ENCODE results near the gene PLCL2.

The PLCL2 gene

GRCh38 chr3:16868513-16868912 lies 16.2 kb upstream of the PLCL2 start:
- 96% methylated on average over 1 of the region's 1 CpG for WGBS
- Histone ChIP-seq H3K4me1 (ENCODE audit: insufficient read depth, low read length) (no peaks in the 10 kb centered on the region), H3K4me3 (ENCODE audit: low read length) (no peak overlapping the region)

GRCh38 chr3:16869261-16870005 lies 15.3 kb upstream of the PLCL2 start:
- Histone ChIP-seq H3K36me3 (ENCODE audit: insufficient read depth, low read length) (no peaks in the 10 kb centered on the region), H3K9ac (ENCODE audit: low read depth, low read length) (no peak overlapping the region), H3K4me1 (ENCODE audit: insufficient read depth, low read length) (no peaks in the 10 kb centered on the region), H3K9me3 (ENCODE audit: insufficient read depth, low read depth, low read length) (no peaks in the 10 kb centered on the region), H3K4me3 (ENCODE audit: low read length) (no peak overlapping the region), H3K27ac (ENCODE audit: low read depth, low read length) (no peak overlapping the region), H3K27me3 (ENCODE audit: insufficient read depth, low read length) (no peaks in the 10 kb centered on the region)
- WGBS = 100% methylated on average over 1 of the region's 2 CpGs

More at GRCh38 chr3:16868513-16868912, 16.2 kb upstream of the PLCL2 start:
- H3K9me3 ChIP-seq (ENCODE audit: insufficient read depth, low read depth, low read length) = no peaks in the 10 kb centered on the region
- H3K27ac ChIP-seq (ENCODE audit: low read depth, low read length) = no peak overlapping the region
- H3K9ac ChIP-seq (ENCODE audit: low read depth, low read length) = no peak overlapping the region
- H3K36me3 ChIP-seq (ENCODE audit: insufficient read depth, low read length) = no peaks in the 10 kb centered on the region
- H3K27me3 ChIP-seq (ENCODE audit: insufficient read depth, low read length) = no peaks in the 10 kb centered on the region

- Histone ChIP-seq H3K4me3 (ENCODE audit: low read length) (no peak overlapping the region), H3K27ac (ENCODE audit: low read depth, low read length) (no peak overlapping the region), H3K27me3 (ENCODE audit: insufficient read depth, low read length) (no peaks in the 10 kb centered on the region), H3K4me1 (ENCODE audit: insufficient read depth, low read length) (no peaks in the 10 kb centered on the region), H3K36me3 (ENCODE audit: insufficient read depth, low read length) (no peaks in the 10 kb centered on the region), H3K9me3 (ENCODE audit: insufficient read depth, low read depth, low read length) (no peaks in the 10 kb centered on the region), H3K9ac (ENCODE audit: low read depth, low read length) (no peak overlapping the region)
- WGBS = 88% methylated on average over 6 of the region's 6 CpGs
Observed at GRCh38 chr3:16871915-16872842, 12.6 kb upstream of the PLCL2 start.

- Histone ChIP-seq H3K27ac (ENCODE audit: low read depth, low read length) (no peak overlapping the region), H3K9ac (ENCODE audit: low read depth, low read length) (no peak overlapping the region), H3K4me3 (ENCODE audit: low read length) (no peak overlapping the region), H3K9me3 (ENCODE audit: insufficient read depth, low read depth, low read length) (no peaks in the 10 kb centered on the region), H3K36me3 (ENCODE audit: insufficient read depth, low read length) (no peaks in the 10 kb centered on the region), H3K27me3 (ENCODE audit: insufficient read depth, low read length) (no peaks in the 10 kb centered on the region), H3K4me1 (ENCODE audit: insufficient read depth, low read length) (no peaks in the 10 kb centered on the region)
- WGBS = 92% methylated on average over 4 of the region's 4 CpGs
Observed at GRCh38 chr3:16873872-16874271, 10.9 kb upstream of the PLCL2 start.

- no peak overlapping the region for H3K9ac ChIP-seq (ENCODE audit: low read depth, low read length)
- no peaks in the 10 kb centered on the region for H3K4me1 ChIP-seq (ENCODE audit: insufficient read depth, low read length)
- H3K27me3 ChIP-seq (ENCODE audit: insufficient read depth, low read length) = peaks cover 16% of the 10 kb centered on the region
- H3K27ac ChIP-seq (ENCODE audit: low read depth, low read length) = no peak overlapping the region
- no peaks in the 10 kb centered on the region for H3K36me3 ChIP-seq (ENCODE audit: insufficient read depth, low read length)
- H3K4me3 ChIP-seq (ENCODE audit: low read length) = no peak overlapping the region
- 81% methylated on average over 3 of the region's 3 CpGs for WGBS
- no peaks in the 10 kb centered on the region for H3K9me3 ChIP-seq (ENCODE audit: insufficient read depth, low read depth, low read length)
Observed at GRCh38 chr3:16875876-16876550, 8.7 kb upstream of the PLCL2 start.

GRCh38 chr3:16877505-16877904 lies 7.2 kb upstream of the PLCL2 start:
- H3K9ac ChIP-seq (ENCODE audit: low read depth, low read length) = no peak overlapping the region
- peaks cover 31% of the 10 kb centered on the region for H3K27me3 ChIP-seq (ENCODE audit: insufficient read depth, low read length)
- peaks cover under 1% of the 10 kb centered on the region; the same call in 1 of the 2 replicates for H3K4me1 ChIP-seq (ENCODE audit: insufficient read depth, low read length)
- H3K4me3 ChIP-seq (ENCODE audit: low read length) = no peak overlapping the region
- H3K36me3 ChIP-seq (ENCODE audit: insufficient read depth, low read length) = no peaks in the 10 kb centered on the region
- no peaks in the 10 kb centered on the region for H3K9me3 ChIP-seq (ENCODE audit: insufficient read depth, low read depth, low read length)
- 85% methylated on average over 2 of the region's 2 CpGs for WGBS
- H3K27ac ChIP-seq (ENCODE audit: low read depth, low read length) = no peak overlapping the region

- peaks cover 35% of the 10 kb centered on the region for H3K27me3 ChIP-seq (ENCODE audit: insufficient read depth, low read length)
- H3K9me3 ChIP-seq (ENCODE audit: insufficient read depth, low read depth, low read length) = no peaks in the 10 kb centered on the region
- H3K9ac ChIP-seq (ENCODE audit: low read depth, low read length) = no peak overlapping the region
- 93% methylated on average over 1 of the region's 1 CpG for WGBS
- no peak overlapping the region for H3K27ac ChIP-seq (ENCODE audit: low read depth, low read length)
- H3K4me3 ChIP-seq (ENCODE audit: low read length) = no peak overlapping the region
- no peaks in the 10 kb centered on the region for H3K36me3 ChIP-seq (ENCODE audit: insufficient read depth, low read length)
- H3K4me1 ChIP-seq (ENCODE audit: insufficient read depth, low read length) = peaks cover 5% of the 10 kb centered on the region; the same call in 1 of the 2 replicates
Observed at GRCh38 chr3:16877911-16878310, 6.8 kb upstream of the PLCL2 start.

GRCh38 chr3:16881896-16882630 lies 2.7 kb upstream of the PLCL2 start:
- Histone ChIP-seq H3K4me1 (ENCODE audit: insufficient read depth, low read length) (peaks cover 15% of the 10 kb centered on the region), H3K4me3 (ENCODE audit: low read length) (no peak overlapping the region), H3K27me3 (ENCODE audit: insufficient read depth, low read length) (peaks cover 68% of the 10 kb centered on the region), H3K27ac (ENCODE audit: low read depth, low read length) (no peak overlapping the region), H3K36me3 (ENCODE audit: insufficient read depth, low read length) (no peaks in the 10 kb centered on the region), H3K9me3 (ENCODE audit: insufficient read depth, low read depth, low read length) (no peaks in the 10 kb centered on the region), H3K9ac (ENCODE audit: low read depth, low read length) (no peak overlapping the region)
- WGBS = 90% methylated on average over 6 of the region's 6 CpGs

GRCh38 chr3:16883057-16883722 lies 1.6 kb upstream of the PLCL2 start:
- H3K36me3 ChIP-seq (ENCODE audit: insufficient read depth, low read length) = no peaks in the 10 kb centered on the region
- peaks cover 26% of the 10 kb centered on the region for H3K4me1 ChIP-seq (ENCODE audit: insufficient read depth, low read length)
- no peak overlapping the region for H3K9ac ChIP-seq (ENCODE audit: low read depth, low read length)
- H3K27me3 ChIP-seq (ENCODE audit: insufficient read depth, low read length) = peaks cover 68% of the 10 kb centered on the region
- H3K9me3 ChIP-seq (ENCODE audit: insufficient read depth, low read depth, low read length) = no peaks in the 10 kb centered on the region
- WGBS = 60% methylated on average over 23 of the region's 23 CpGs
- no peak overlapping the region for H3K27ac ChIP-seq (ENCODE audit: low read depth, low read length)
- H3K4me3 ChIP-seq (ENCODE audit: low read length) = peak overlapping the region; percentile 58; the same call in 1 of the 2 replicates

- Histone ChIP-seq H3K36me3 (ENCODE audit: insufficient read depth, low read length) (no peaks in the 10 kb centered on the region), H3K9me3 (ENCODE audit: insufficient read depth, low read depth, low read length) (no peaks in the 10 kb centered on the region), H3K27me3 (ENCODE audit: insufficient read depth, low read length) (peaks cover 68% of the 10 kb centered on the region), H3K4me3 (ENCODE audit: low read length) (peak overlapping the region; percentile 58), H3K27ac (ENCODE audit: low read depth, low read length) (no peak overlapping the region), H3K4me1 (ENCODE audit: insufficient read depth, low read length) (peaks cover 29% of the 10 kb centered on the region), H3K9ac (ENCODE audit: low read depth, low read length) (no peak overlapping the region; the same call in 1 of the 2 replicates)
- 40% methylated on average over 16 of the region's 16 CpGs for WGBS
Observed at GRCh38 chr3:16883723-16884083, 1.1 kb upstream of the PLCL2 start.
